GM19035 (cell line): Measurements from ENCODE around the gene PDE4D.
"Not testable (repeated sequence)": the region's sequence is repeated elsewhere in the genome, so short reads cannot be mapped to it uniquely, and the experiment has no call there.

Source experiments
- ATAC-seq: cut with Tn5 transposase; IDR thresholded peaks from one replicate; pipeline ENCODE4 v1.9.1; 2021; ENCODE audit not compliant: unreplicated experiment

Gene PDE4D

GRCh38 chr5:59002162-59002825 lies 891.2 kb downstream of the PDE4D start:
- ATAC-seq, result no peak

GRCh38 chr5:59001716-59002115 lies 891.8 kb downstream of the PDE4D start:
- no peak for ATAC-seq

DNA sequence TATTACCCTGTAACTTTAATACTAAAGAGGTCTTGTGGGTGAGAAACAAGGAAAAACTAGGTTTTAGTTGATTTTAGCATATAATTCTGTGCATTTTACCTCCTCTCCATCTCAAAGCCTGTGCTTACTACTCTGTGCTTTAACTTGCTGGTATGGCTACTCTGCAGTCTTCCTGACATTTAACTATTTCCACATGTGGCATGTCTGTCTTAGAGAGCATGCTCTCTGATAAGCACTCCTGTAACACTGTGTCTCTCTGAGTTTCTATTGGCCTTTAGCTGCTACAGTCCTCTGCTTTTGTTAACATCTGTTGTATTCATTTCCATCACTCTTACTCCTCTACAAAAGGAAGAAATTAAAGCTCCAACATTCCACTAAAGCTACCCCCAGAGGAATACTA lies 892.4 kb downstream of the PDE4D start:
- ATAC-seq, result no peak

DNA sequence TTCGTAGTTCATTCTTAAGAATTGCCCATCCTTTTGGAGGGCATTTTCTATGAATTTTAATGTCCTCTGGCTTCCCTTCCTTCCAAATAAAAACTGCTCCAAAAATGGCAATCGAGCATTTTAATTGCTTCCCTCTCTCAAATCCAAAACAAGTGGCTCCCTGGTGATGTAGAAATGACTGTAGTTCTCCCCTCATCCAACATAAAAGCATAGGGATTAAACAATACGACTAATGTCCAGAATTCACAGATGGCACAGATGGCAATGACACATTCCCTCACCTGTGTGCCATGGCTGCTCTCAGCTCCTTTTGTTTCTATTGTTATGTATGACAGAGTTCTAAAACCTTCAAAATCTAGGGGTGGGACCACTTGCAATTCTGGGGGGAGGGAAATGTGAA lies 893.3 kb downstream of the PDE4D start:
- no peak for ATAC-seq

DNA sequence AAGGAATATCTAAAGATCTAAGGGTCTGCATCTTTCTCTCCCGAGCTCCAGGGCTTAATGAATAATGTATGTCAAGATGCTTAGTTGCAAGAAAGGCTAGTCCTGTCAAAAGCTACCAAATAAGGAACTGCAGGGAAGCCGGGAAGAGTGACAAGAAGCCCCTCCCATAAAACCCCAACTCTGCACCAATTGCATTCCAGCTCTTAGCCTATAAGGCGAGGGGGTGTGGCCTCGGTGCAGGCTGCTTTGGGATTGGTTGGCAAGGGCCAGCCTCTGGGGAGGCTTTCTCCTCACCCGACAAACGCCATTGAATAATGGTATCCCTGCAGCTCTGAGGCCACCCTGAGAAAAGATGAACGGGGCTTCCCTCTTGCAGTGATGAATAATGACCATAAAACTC lies 893.7 kb downstream of the PDE4D start:
- ATAC-seq, result no peak

- no peak for ATAC-seq
Measured at GRCh38 chr5:58998544-58998943, 895.0 kb downstream of the PDE4D start.

GRCh38 chr5:58995779-58996178 lies 897.7 kb downstream of the PDE4D start:
- not testable (repeated sequence) for ATAC-seq

DNA sequence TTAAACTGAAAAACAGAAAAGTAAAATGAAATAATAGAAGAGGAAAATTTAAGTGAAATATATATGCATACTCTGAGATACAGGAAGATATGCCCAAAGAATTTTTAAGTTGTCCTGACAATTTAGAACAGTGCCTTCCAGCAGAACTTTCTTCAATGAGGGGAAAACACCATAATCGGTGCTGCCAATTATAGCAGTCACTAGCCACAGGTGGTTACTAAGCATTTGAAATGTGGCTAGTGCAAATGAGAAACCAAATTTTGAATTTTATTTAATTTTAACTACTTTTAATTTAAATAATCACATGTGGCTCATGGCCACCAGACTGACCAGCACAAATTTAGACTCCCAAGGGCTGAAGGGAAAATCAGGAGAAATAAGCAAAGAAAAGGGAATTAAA lies 900.1 kb downstream of the PDE4D start:
- ATAC-seq, result no peak

DNA sequence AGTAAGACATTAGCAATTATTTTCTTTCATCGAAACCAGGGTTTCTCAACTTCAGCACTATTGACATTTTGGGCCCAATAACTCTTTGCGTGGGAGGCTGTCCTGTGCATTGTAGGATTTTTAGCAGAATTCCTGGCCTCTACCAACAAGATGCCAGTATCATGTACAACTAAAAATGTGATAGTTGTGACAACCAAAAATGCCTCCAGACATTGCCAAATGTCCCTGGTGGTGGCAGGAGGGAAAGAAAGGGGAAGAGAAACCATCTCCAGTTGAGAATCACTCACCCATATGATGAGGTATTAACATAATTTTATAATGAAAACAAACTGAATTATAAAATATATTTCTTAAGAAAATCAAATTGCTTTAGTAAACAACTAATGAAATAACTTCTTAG lies 904.6 kb downstream of the PDE4D start:
- no peak for ATAC-seq

GRCh38 chr5:58987193-58987592 lies 906.3 kb downstream of the PDE4D start:
- ATAC-seq, result no peak

DNA sequence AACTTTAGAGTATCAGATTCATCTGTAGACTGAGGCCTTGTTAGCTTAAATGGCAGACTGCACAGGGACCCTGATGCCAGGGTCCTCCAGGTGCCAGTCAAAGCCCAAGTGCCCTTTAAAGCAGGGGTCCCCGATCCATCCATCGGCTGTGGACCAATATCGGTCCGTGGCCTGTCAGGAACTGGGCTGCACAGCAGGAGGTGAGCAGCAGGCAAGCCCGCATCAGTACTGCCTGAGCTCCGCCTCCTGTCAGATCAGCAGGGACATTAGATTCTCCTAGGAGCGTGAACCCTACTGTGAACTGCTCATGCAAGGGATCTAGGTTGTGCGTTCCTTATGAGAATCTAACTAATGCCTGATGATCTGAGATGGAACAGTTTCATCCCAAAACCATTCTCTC lies 907.2 kb downstream of the PDE4D start:
- ATAC-seq, result no peak

GRCh38 chr5:58985759-58986158 lies 907.8 kb downstream of the PDE4D start:
- ATAC-seq, result no peak

GRCh38 chr5:58985311-58985710 lies 908.2 kb downstream of the PDE4D start:
- no peak for ATAC-seq

DNA sequence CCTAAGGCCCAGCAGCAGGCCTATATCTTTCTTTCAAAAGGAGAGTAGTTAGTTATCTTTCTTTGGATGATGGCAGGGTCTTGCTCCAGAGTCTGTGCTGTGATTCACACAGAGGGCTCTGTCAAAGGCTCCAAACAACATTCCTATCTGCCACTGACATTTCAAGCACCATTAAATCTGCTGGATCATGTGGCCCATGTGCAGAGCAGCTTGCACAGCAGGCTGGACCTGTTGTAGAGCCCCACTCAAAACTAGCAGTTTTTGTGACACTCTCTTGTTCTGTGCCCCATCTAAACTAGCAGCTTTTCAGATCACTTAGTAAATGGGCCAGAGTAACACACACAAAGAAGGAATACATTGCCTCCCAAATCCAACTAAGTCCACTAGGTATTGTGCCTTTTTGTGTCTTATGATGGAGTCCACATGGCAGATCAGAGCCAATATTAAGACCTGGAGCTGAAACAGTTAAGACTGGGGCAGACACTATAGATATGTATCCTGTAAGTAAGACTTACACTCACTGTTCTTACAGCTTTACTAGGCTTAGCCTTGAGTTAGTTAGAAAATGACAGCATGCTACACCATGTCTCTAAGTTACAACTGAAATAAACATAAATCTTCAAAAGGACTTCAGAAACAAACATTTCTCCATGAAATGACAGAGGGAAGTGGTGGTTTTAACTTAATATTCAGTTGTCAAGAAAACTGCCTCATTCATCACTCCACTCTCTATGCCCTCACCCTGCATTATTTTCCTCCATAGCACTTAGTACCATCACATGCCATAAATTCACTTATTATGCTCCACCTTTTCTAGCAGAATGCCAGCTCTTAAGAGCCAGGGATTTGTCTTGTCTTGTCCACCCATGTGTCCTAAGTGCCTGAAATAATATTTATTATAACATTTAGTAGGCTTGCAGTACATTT lies 909.7 kb downstream of the PDE4D start:
- ATAC-seq, result no peak

- no peak for ATAC-seq
Measured at GRCh38 chr5:58980890-58981289, 912.6 kb downstream of the PDE4D start.

DNA sequence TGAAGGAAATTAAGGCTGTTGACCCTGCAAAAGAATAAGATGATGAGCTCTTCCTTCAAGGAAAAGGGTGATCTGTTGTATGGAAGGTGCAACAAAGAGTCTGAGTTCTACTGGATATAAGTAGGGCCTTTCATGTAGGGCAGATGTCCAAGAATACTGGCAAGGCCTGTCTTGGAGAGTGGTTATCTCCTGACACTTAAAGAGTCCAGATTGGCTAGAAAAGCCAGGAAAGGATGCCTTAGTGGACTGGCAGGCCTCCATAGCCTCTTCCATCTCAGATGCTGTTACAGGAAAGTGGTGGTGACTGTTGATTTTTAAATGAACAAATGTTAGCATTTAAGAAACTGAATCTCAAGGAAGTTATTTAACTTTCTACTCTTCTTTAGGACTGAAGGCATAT lies 914.4 kb downstream of the PDE4D start:
- ATAC-seq, result no peak

GRCh38 chr5:58974601-58975000 lies 918.9 kb downstream of the PDE4D start:
- no peak for ATAC-seq

GRCh38 chr5:58974083-58974482 lies 919.4 kb downstream of the PDE4D start:
- ATAC-seq, result no peak

- ATAC-seq, result no peak
Measured at GRCh38 chr5:58972301-58972700, 921.2 kb downstream of the PDE4D start.

GRCh38 chr5:58970766-58971165 lies 922.8 kb downstream of the PDE4D start:
- no peak for ATAC-seq

- ATAC-seq, result no peak
Measured at GRCh38 chr5:58969795-58970194, 923.7 kb downstream of the PDE4D start.

- no peak for ATAC-seq
Measured at GRCh38 chr5:58969253-58969652, 924.3 kb downstream of the PDE4D start.
